Measurements from ENCODE around the gene CACHD1. TPM values are rescaled to one million over a fixed set of nuclear protein-coding genes. Genes with fewer than 3 reads are reported as not detected.

CACHD1 gene
- total RNA-seq, 2 experiments from 2014 or later, result 2.6 to 2.9 TPM

DNA sequence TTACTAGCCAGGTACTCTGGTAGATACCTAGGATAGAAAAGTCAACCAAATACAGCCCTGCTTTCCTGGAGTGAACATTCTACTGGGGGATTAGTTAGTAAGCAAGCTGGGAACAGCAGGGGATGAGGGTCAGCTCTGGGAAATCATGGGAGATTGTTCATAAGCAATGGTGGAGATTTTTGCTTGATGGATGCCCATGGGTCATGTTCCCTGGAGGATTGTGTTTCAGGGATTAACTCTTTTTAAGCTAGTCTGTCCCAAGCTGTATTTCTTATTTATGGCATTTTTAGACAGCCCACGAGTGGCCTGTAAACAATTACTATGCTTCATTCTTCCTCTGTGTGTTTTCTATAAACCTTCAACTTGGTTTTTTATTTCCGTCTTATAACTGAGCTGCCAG, 18.9 kb downstream of the CACHD1 start:
- no peaks in the 10 kb centered on the region for H3K36me3 Mint-ChIP-seq (ENCODE audit: low read depth)
- CTCF ChIA-PET, result interaction anchor here (0.7 to 2.0 kb wide), 3 partner anchors 8 to 64 kb away, joined by 3 to 4 read pairs (median 3); no protein-coding TSS in a partner anchor
- no peaks in the 10 kb centered on the region for H3K9me3 Mint-ChIP-seq
- intact Hi-C loops (cut with micrococcal nuclease), result no loop called here
- no peak for DNase-seq
- H3K4me1 Mint-ChIP-seq (ENCODE audit: low read depth), result peaks cover 21% of the 10 kb centered on the region
- H3K4me3 Mint-ChIP-seq, result no peak overlapping the region
- no peak overlapping the region for H3K27ac Mint-ChIP-seq
- H3K27me3 Mint-ChIP-seq (ENCODE audit: low read depth), result peaks cover 2% of the 10 kb centered on the region

- Mint-ChIP-seq H3K27ac (no peak overlapping the region), H3K9me3 (no peaks in the 10 kb centered on the region)
Measured at GRCh38 chr1:64489707-64490106, 19.8 kb downstream of the CACHD1 start.

GRCh38 chr1:64490213-64490818, 20.4 kb downstream of the CACHD1 start:
- Mint-ChIP-seq H3K4me3 (no peak overlapping the region), H3K27me3 (ENCODE audit: low read depth) (peaks cover 2% of the 10 kb centered on the region), H3K36me3 (ENCODE audit: low read depth) (no peaks in the 10 kb centered on the region), H3K4me1 (ENCODE audit: low read depth) (peaks cover 29% of the 10 kb centered on the region), H3K9me3 (no peaks in the 10 kb centered on the region), H3K27ac (peak overlapping the region; percentile 14)
- CTCF ChIA-PET, result interaction anchor here (0.5 to 2.0 kb wide), 2 partner anchors 14 to 90 kb away, joined by 3 to 4 read pairs; no protein-coding TSS in a partner anchor
- intact Hi-C loops (cut with micrococcal nuclease), result loop anchor here (1.0 to 2.0 kb wide), 3 partner anchors 20 to 94 kb away; partner anchors contain the start of gene CACHD1
- peak; percentile 13 for DNase-seq

More at GRCh38 chr1:64489707-64490106, 19.8 kb downstream of the CACHD1 start:
- Mint-ChIP-seq H3K4me1 (ENCODE audit: low read depth) (peaks cover 26% of the 10 kb centered on the region), H3K27me3 (ENCODE audit: low read depth) (peaks cover 2% of the 10 kb centered on the region), H3K36me3 (ENCODE audit: low read depth) (no peaks in the 10 kb centered on the region), H3K4me3 (no peak overlapping the region)
- CTCF ChIA-PET, result interaction anchor here (2.0 kb wide), 1 partner anchor 13 kb away, joined by 4 read pairs; no protein-coding TSS in a partner anchor
- intact Hi-C loops (cut with micrococcal nuclease), result loop anchor here (1.0 to 2.0 kb wide), 3 partner anchors 19 to 95 kb away; partner anchors contain the start of gene CACHD1
- DNase-seq, result no peak

- CTCF ChIA-PET, result interaction anchor here (0.6 to 1.5 kb wide), 4 partner anchors 83 to 549 kb away, joined by 3 to 7 read pairs (median 4); no protein-coding TSS in a partner anchor
- Mint-ChIP-seq H3K4me3 (no peak overlapping the region), H3K27ac (no peak overlapping the region), H3K27me3 (ENCODE audit: low read depth) (peaks cover 2% of the 10 kb centered on the region), H3K9me3 (no peaks in the 10 kb centered on the region), H3K4me1 (ENCODE audit: low read depth) (peaks cover 35% of the 10 kb centered on the region), H3K36me3 (ENCODE audit: low read depth) (no peaks in the 10 kb centered on the region)
- intact Hi-C loops (cut with micrococcal nuclease), result no loop called here
- DNase-seq, result no peak
Measured at GRCh38 chr1:64492424-64492823, 22.5 kb downstream of the CACHD1 start.

- Mint-ChIP-seq H3K36me3 (ENCODE audit: low read depth) (no peaks in the 10 kb centered on the region), H3K4me1 (ENCODE audit: low read depth) (peaks cover 31% of the 10 kb centered on the region), H3K4me3 (no peak overlapping the region), H3K9me3 (no peaks in the 10 kb centered on the region), H3K27ac (no peak overlapping the region), H3K27me3 (ENCODE audit: low read depth) (peaks cover 2% of the 10 kb centered on the region)
- CTCF ChIA-PET, result interaction anchor here (1.9 kb wide), 1 partner anchor 57 kb away, joined by 7 read pairs; no protein-coding TSS in a partner anchor
- intact Hi-C loops (cut with micrococcal nuclease), result no loop called here
- DNase-seq, result no peak
Measured at GRCh38 chr1:64493831-64494230, 23.9 kb downstream of the CACHD1 start.

DNA sequence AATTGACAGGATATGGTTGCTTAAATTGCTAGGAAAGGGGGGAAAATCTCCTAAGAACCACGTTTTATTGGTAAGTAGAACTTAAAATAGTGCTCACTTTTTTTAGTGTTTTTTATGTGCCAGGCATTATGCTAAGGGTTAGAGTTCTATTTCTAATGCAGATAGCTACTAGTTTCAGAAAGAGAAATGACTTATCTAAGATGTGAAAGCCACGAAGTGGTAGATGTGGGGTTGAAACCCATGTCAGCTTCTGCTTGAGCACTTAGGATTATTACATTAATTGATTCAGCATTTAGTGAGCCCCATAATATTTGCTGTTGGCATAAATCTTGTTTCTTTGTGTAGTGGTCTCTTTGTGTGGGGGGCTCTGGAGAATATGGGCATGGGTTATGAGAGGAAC, 24.7 kb downstream of the CACHD1 start:
- CTCF ChIA-PET, result interaction anchor here (1.9 kb wide), 1 partner anchor 57 kb away, joined by 7 read pairs; no protein-coding TSS in a partner anchor

GRCh38 chr1:64495878-64496277, 25.9 kb downstream of the CACHD1 start:
- Mint-ChIP-seq H3K36me3 (ENCODE audit: low read depth) (no peaks in the 10 kb centered on the region), H3K27me3 (ENCODE audit: low read depth) (no peaks in the 10 kb centered on the region), H3K27ac (no peak overlapping the region), H3K4me1 (ENCODE audit: low read depth) (peaks cover 20% of the 10 kb centered on the region), H3K4me3 (no peak overlapping the region), H3K9me3 (no peaks in the 10 kb centered on the region)
- intact Hi-C loops (cut with micrococcal nuclease), result no loop called here
- no peak for DNase-seq
- CTCF ChIA-PET, result interaction anchor here (0.7 kb wide), 1 partner anchor 11 kb away, joined by 3 read pairs; no protein-coding TSS in a partner anchor

More for the DNA sequence above, 24.7 kb downstream of the CACHD1 start:
- H3K27me3 Mint-ChIP-seq (ENCODE audit: low read depth), result no peaks in the 10 kb centered on the region
- no peak overlapping the region for H3K4me3 Mint-ChIP-seq
- intact Hi-C loops (cut with micrococcal nuclease), result no loop called here
- no peak for DNase-seq
- H3K4me1 Mint-ChIP-seq (ENCODE audit: low read depth), result peaks cover 28% of the 10 kb centered on the region
- H3K27ac Mint-ChIP-seq, result no peak overlapping the region
- no peaks in the 10 kb centered on the region for H3K36me3 Mint-ChIP-seq (ENCODE audit: low read depth)
- H3K9me3 Mint-ChIP-seq, result no peaks in the 10 kb centered on the region

- intact Hi-C loops (cut with micrococcal nuclease), result no loop called here
Measured at GRCh38 chr1:64496606-64497005, 26.7 kb downstream of the CACHD1 start.

GRCh38 chr1:64497088-64497883, 27.4 kb downstream of the CACHD1 start:
- Mint-ChIP-seq H3K36me3 (ENCODE audit: low read depth) (no peaks in the 10 kb centered on the region), H3K4me1 (ENCODE audit: low read depth) (peaks cover 16% of the 10 kb centered on the region), H3K9me3 (no peaks in the 10 kb centered on the region), H3K27me3 (ENCODE audit: low read depth) (no peaks in the 10 kb centered on the region), H3K27ac (no peak overlapping the region), H3K4me3 (no peak overlapping the region)
- intact Hi-C loops (cut with micrococcal nuclease), result no loop called here
- no peak for DNase-seq
- CTCF ChIA-PET, result interaction anchor here (0.8 to 1.2 kb wide), 3 partner anchors 9 to 87 kb away, joined by 3 read pairs; no protein-coding TSS in a partner anchor

More at GRCh38 chr1:64496606-64497005, 26.7 kb downstream of the CACHD1 start:
- H3K36me3 Mint-ChIP-seq (ENCODE audit: low read depth), result no peaks in the 10 kb centered on the region
- CTCF ChIA-PET, result interaction anchor here (0.8 kb wide), 2 partner anchors 8 to 24 kb away, joined by 3 read pairs; no protein-coding TSS in a partner anchor
- H3K4me3 Mint-ChIP-seq, result no peak overlapping the region
- peaks cover 16% of the 10 kb centered on the region for H3K4me1 Mint-ChIP-seq (ENCODE audit: low read depth)
- DNase-seq, result no peak
- no peak overlapping the region for H3K27ac Mint-ChIP-seq
- H3K9me3 Mint-ChIP-seq, result no peaks in the 10 kb centered on the region
- H3K27me3 Mint-ChIP-seq (ENCODE audit: low read depth), result no peaks in the 10 kb centered on the region

DNA sequence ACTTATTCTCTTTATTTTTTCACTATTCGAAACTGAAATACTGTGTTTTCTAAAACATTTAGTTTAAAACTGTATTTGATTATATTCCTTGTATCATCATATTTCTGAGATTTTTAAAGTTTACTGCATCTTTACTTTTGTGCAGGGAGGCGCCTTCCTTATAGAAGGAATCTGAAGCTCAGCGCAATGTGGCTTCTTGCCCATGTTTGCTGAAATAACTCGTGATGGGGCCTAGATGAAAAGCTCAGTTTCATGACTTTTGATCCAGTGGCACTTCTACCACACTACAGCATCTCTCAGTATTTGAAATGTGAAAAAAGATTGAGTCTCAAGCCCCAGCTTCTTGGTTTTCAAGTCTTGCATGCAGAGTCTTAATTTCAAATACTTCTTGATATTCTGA, 28.4 kb downstream of the CACHD1 start:
- no peaks in the 10 kb centered on the region for H3K9me3 Mint-ChIP-seq
- CTCF ChIA-PET, result interaction anchor here (1.2 kb wide), 1 partner anchor 86 kb away, joined by 3 read pairs; no protein-coding TSS in a partner anchor

GRCh38 chr1:64499011-64499410, 29.1 kb downstream of the CACHD1 start:
- intact Hi-C loops (cut with micrococcal nuclease), result no loop called here
- CTCF ChIA-PET, result interaction anchor here (0.9 to 1.2 kb wide), 3 partner anchors 52 to 177 kb away, joined by 3 to 4 read pairs (median 3); no protein-coding TSS in a partner anchor

More for the DNA sequence above, 28.4 kb downstream of the CACHD1 start:
- H3K27me3 Mint-ChIP-seq (ENCODE audit: low read depth), result no peaks in the 10 kb centered on the region
- DNase-seq, result no peak
- no peak overlapping the region for H3K4me3 Mint-ChIP-seq
- H3K4me1 Mint-ChIP-seq (ENCODE audit: low read depth), result peaks cover 16% of the 10 kb centered on the region
- H3K27ac Mint-ChIP-seq, result no peak overlapping the region
- intact Hi-C loops (cut with micrococcal nuclease), result no loop called here
- no peaks in the 10 kb centered on the region for H3K36me3 Mint-ChIP-seq (ENCODE audit: low read depth)

DNA sequence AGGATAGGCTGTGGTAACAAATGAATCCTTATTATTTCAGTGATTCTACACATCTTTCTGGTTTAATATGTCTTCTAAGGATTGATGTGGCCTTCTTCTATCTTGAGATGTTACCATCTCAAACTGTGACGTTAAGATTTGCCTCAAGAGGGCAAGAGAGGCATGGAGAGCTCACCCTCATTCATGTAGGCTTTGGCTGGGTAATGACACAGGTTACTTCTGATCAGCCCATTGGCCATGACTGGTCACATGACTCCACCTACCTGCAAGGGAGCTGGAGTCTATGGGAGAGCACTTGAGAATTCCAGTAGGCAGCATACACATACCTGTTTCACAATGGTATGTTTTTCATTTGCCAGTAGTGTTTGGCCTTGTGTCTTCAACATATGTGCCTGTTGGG, 30.0 kb downstream of the CACHD1 start:
- H3K4me1 Mint-ChIP-seq (ENCODE audit: low read depth), result peaks cover 11% of the 10 kb centered on the region
- H3K36me3 Mint-ChIP-seq (ENCODE audit: low read depth), result no peaks in the 10 kb centered on the region
- intact Hi-C loops (cut with micrococcal nuclease), result no loop called here
- H3K27ac Mint-ChIP-seq, result no peak overlapping the region
- CTCF ChIA-PET, result interaction anchor here (0.9 to 1.2 kb wide), 3 partner anchors 51 to 176 kb away, joined by 3 to 4 read pairs (median 3); no protein-coding TSS in a partner anchor
- DNase-seq, result peak; percentile 19
- no peaks in the 10 kb centered on the region for H3K9me3 Mint-ChIP-seq
- no peak overlapping the region for H3K4me3 Mint-ChIP-seq
- no peaks in the 10 kb centered on the region for H3K27me3 Mint-ChIP-seq (ENCODE audit: low read depth)

More at GRCh38 chr1:64499011-64499410, 29.1 kb downstream of the CACHD1 start:
- Mint-ChIP-seq H3K36me3 (ENCODE audit: low read depth) (no peaks in the 10 kb centered on the region), H3K27ac (no peak overlapping the region), H3K27me3 (ENCODE audit: low read depth) (no peaks in the 10 kb centered on the region), H3K4me1 (ENCODE audit: low read depth) (peaks cover 16% of the 10 kb centered on the region), H3K4me3 (no peak overlapping the region), H3K9me3 (no peaks in the 10 kb centered on the region)
- no peak for DNase-seq
